ENCODE data around the gene ITSN2.

The ITSN2 gene

DNA sequence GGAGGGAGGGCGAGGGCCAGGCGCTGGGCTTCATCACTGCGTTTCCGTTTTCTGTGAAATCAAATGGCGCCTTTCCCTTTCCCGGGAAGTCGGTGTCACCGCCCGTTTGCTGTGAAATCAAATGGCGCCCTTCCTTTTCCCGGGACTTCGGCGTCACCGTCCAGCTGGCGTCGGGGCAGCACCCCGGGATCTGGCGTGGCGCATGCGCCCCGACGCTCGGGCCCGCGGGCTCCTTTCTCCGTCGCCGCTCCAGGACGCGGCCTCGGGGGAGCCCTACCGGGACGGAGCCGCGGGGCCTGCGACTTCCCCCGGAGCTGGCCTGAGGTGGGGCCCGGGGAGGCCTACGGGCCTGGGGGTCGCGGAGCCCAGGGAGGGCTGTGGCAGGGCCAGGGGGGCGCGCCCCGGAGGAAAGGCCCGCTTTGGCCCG lies 185.5 kb downstream of the ITSN2 start, which contains the start of gene FAM228A:
TSS of gene FAM228A (plus strand) at position 203 of the 427 bp plus-strand sequence. CDS start 428 bp downstream, outside the sequence.
- DNase-seq = no peak

DNA sequence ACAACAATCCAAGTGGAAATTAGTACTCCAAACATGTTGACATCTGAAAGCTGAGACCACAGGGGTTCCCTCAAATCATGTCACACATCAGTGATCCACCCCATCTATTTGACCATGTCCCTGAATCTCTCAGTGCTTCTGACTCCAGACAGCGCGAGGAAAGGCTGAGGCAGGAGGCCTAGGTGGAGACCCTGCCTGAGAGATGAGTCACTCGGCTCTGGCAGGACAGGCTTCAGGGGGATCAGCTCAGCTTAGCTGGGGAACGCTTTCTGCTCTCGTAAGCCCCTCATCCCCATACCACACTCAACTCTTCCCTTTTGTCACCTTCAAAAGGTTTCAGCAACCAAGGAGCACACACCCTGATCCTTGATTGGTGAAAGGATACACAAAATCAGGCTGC lies 191.3 kb downstream of the ITSN2 start:
- DNase-seq = no peak

DNA sequence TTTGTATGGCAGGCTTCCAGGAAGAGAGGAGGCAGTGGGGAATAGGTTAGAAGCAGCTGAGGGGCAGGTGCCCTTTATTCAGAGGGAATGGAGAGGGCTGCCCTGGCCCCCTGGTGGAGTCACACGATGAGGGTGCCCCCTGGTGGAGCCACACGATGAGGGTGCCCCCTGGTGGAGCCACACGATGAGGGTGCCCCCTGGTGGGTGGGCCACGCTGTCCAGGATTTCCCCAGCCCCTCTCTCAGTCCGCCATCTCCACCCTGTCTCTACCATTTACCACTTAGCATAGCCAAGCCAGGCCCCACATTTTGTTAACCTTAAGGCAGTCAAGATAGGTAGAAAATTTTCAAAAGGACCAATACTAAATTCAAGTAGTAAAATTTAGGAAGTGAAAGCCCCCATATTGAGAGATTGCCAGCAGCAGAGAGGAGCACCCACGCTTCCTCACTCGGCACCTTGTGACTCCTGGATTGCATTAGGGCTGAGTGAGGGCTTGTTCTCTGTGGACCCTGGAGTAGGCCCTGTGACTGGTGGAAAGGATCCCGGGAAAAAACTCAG lies 195.8 kb downstream of the ITSN2 start:
- DNase-seq = no peak

DNA sequence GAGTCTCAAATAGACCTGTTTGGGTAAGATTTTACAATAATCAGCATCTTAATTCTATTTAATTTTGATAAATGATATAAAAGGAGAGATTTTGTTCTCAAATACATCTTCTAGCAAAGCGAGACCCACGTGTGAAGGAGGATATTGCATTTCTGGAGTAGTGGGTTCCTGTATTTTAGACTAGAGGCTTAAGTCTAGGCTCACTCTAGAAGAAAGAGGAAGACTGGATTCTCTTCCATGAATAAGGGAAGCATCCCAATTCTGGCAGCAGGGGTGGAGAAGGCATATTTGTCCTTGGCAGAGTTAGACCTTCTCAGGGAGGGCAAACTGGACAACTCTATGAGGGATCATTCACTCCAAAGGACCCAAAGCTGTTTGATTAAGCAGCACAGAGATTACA lies 196.7 kb downstream of the ITSN2 start:
- no peak for DNase-seq

DNA sequence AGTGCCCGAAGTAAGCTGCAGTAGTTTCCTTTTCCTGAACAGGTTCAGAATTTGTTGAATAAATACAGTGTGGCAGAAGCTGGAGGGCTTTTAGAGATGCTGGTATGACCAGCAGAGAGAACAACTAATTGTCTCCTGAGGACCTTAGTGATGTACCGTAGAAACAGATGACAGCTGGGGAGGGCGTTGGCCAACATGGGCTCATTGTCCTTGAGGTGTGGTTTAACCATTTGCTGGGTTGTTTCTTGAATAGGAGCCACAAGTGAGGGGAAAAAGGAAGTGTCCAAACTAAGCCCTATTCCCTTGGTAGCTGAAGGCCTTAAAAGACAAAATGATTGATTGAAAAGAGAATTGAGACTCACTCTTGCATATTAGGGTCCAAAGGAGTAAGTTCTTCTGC lies 197.2 kb downstream of the ITSN2 start:
- no peak for DNase-seq

DNA sequence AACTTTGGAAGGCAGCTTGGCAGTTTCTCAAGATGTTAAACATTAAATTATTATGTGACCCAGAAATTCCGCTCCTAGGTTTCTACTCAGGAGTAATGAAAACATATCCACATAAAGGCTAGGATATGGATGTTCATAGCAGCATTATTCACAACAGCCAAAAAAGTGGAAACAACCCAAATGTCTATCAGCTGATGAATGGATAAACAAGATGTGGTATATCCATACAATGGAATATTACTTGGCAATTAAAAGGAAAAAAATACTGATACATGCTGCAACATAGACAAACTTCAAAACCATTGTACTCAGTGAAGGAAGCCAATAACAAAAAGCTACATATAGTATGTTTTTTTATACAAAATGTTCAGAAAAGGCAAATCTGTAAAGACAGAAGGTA lies 197.8 kb downstream of the ITSN2 start:
- no peak for DNase-seq

DNA sequence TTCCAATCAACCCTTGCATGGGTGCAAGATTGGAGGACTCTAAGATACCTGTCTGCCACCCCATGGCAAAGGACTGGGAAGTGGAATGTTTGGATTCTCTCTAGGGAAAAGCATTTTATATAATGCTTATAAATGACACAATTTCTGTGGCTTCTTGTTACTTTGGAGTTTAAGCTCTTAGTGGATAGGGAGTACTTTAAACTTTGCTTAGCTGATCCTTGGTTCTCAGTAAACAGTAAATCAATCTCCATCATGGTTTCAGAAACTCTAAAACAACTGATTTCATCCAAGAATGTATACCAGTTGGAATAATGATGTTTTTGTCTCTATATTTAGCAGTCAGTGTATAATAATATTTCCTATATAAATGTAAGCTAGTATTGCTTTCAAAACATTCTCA lies 199.6 kb downstream of the ITSN2 start:
- no peak for DNase-seq

DNA sequence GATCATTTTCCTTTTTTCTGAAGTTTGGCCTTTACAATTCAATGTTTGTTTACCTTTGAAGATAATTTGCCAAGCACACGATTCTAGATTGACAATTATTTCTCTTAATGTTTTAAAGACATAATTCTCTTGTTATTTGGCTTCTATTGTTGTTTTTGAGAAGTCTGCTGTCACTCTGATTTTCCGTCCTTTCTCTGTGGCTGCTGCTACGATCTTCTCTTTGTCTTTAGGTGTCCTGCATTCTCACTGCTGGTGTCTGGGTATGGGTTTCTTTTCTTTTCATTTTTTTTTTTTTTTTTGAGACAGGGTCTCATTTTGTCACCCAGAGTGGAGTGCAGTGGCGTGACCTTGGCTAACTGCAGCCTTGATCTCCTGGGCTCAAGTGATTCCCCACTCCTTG lies 200.6 kb downstream of the ITSN2 start:
- DNase-seq = no peak

DNA sequence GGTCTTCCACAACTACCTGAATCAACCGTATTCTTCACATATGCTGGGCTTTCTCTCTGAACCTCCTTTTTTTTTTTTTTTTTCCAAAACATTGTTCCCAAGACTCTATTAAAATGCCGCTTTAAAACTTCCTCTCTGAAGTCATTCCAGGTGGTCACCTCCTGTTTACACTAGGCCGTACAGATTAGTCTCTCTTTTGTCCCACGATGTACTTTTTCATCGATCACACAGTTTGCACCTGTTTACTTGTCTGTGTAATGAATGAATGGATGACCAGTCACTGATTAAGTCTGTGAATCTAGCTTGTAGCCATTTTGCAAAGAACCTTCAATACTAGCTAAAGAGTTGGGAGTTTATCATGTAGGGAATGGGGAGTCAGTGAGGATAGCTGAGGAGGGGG lies 202.2 kb downstream of the ITSN2 start:
- no peak for DNase-seq

DNA sequence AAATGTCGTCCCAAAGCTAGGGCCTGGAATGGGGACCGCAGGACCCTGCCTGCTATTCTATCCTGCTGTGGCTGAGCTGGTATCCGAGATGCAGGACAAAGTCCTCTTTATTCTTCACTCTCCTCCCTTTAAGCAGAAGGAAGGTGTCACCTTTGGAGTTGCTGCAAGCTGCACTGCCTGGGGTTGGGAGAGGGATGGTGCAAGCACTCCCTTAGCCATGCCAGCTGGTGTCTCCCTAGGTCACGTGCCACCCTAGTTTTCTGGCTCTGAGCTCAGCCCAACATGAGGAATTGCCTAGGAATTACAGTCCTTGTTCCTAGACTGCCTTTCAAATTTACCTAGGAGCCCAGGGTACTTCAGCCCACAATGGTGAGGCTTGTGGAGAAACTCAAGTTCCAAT lies 206.9 kb downstream of the ITSN2 start:
- DNase-seq = no peak
